ENCODE results near the gene BCAS3.

BCAS3 gene

DNA sequence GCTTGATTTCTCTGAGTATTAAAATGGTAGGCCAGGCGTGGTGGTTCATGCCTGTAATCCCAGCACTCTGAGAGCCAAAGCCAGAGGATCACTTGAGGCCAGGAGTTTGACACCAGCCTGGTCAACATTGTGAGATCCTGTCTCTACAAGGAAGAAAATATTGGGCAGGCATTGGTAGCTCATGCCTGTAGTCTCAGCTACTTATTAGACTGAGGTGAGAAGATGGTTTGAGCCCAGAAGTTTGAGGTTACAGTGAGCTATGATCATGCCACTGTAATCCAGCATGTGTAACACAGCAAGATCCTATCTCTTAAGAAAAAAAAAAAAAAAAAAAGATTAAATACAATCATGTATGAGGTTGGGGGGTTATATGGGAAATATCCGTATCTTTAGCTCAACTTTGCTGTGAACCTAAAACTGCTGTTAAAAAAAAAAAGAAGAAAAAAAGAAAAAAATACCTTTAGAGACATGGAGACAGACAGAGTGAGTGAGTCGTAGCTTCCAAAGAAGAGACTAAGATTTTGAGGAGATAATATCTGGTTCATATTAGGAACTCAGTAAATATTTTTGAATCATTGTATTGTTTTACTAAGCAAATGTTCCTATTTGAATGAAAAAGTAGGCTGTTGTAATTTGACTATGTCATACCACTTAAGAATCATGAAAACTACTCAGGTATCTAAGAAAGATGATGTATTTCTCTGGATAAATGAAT is 396.3 kb downstream of the BCAS3 start:
- DNase-seq: no peak

DNA sequence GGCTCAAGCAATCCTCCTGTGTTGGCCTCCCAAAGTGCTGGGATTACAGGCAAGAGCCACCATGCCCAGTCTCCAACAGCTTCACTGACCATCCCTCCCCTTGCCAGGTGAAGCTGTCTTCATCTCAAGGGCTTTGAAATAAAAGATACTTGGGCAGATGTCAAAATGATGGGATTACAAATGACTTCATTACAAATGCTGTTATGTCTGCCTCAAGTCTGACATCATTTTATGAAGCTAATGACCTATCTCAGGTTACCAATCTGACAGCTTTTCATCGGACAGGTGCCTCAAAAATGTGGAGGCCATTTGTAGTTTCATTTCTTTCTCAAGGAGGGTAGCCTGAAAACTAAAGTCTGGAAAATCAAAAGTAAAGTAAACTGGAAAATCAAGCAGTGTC is 398.3 kb downstream of the BCAS3 start:
- no peak for DNase-seq

DNA sequence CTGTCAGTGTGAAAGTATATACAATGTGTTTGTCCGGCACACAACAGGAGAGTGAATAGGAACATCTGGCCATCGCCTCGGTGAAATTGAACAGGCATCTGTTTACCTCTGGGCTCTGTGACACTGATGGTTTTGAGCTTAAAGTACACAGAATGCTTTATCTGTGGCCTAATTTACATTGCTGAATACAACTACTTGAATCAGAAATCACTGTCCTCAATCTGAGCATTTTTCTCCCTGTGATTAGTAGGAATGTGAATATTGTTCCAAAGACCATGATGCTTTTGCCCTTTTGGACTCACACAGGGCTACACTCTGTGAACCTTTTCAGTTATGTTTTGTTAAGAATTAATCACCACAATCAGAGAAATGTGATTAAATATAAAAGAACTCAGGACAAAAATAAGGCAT is 399.0 kb downstream of the BCAS3 start:
- no peak for DNase-seq

DNA sequence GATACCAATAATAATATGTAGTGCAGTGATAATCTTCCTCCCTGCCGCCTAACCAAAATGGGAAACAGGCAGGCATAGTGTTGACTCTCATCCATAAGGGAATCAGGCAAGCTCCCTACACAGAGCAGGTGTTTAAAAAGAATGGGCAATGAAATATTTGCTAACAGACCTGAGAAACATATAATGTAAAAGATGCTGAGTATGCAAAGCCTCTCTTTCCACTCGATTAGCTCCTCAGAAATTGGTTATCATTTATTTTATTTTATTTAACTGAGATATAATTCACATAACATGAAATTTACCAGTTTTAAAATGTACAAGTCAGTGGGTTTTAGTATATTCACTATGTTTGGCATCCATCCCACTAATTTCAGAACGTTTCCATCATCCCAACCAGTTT is 404.3 kb downstream of the BCAS3 start:
- no peak for DNase-seq

DNA sequence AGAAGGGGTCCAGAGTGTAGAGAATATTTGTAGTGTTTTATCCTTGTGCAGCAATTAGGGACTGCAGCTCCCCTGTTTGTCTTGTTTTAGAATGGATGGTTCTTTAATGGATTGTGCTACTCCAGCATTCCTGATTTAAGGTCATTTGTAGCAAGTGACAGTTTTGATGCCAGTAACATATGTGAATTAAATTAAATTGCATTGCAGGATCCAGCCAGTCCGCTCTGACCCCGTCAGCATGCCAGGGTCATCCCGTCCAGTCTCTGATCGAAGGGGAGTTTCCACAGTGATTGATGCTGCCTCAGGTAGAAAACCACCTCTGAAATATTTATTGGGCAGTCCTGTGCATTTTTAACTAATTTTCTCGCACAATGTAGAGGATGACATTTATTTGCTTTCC is 406.6 kb downstream of the BCAS3 start:
- no peak for DNase-seq

DNA sequence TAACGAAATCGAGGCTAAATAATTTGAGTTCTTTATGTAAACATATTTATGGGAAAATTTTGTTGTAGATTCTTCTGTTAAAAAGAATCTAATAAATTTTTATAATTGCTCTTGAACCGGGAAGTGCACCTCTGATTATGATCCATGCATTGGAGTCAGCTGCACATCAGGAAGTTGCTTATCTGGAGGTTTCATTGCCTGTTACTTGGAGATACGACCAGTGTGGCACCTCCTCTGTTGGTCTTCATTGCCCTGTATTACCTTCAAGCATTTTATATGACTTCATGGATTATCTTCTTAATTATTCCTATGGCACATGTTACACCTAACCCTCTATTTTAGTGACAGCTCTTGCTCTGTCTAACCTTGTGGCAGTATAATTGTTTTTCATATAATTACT is 409.4 kb downstream of the BCAS3 start:
- no peak for DNase-seq

DNA sequence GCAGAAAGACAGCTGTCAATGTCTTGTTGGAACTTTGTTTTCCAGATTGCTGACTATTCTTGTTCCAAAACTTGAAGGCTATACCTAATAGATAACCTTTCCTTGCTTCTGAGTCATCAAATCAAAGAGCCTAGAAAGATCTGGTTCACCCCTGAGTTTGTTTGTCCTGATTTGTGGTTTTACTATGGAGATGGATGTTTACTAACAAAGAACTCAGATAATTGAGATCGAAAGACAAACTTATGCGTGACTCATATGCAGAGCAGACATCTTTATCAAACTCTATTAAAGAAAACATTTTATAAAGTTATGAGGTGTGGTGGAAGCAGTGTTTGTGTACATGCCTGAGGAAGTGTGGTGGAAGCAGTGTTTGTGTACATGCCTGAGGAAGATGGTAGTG is 410.9 kb downstream of the BCAS3 start:
- DNase-seq: no peak

DNA sequence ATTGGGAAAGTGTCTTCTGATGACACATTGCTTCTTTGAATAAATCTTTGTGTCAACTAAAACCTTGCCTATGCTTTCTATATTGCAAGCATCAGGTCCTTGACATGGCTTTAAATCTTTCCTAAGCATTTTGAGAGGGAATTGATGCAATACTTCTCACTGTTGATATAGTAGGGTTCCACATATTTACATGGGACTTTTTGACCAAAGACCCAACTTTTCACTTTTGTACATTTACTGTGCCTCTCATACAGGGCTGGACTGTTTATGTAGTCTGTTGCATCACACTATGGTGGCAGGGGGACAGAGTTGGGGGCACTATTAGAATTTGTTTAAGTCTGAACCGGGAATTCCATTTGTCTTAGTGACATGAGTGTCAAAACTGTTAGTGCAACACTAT is 413.4 kb downstream of the BCAS3 start:
- DNase-seq: no peak

DNA sequence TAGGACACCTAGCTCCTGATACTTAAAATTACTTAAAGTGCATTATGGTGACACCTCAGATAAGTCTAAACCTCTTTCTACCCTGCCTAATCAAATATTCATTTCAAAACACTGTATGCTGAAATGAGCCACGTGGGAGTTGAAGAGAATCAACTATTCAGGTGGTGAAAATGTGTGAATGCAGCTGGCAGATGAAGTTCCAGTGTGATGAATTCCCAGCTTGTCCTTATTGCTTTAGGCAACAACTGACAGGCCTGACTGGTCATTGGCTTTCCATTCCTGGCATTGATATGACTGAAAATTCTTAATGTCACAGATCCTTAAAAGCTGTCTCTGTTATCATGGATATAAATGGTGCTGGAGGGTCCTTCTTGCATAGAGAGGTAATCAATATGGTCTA is 420.1 kb downstream of the BCAS3 start:
- DNase-seq: no peak

DNA sequence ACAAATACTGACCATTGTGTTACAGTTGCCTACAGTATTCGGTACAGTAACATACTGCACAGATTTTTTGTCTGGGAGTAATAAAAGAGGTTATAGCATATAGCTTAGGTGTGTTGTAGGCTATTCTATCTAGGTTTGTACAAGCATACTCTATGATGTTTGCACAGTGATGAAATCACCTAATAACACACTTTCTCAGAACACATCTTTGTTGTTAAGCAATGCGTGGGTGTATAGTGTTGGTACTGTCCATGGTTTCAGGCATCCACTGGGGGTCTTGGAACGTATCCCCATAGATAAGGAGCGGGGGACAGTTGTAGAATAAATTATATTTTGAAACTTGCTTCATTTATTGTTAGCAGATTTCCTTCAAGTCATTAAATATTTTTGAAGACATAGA is 428.7 kb downstream of the BCAS3 start:
- no peak for DNase-seq

DNA sequence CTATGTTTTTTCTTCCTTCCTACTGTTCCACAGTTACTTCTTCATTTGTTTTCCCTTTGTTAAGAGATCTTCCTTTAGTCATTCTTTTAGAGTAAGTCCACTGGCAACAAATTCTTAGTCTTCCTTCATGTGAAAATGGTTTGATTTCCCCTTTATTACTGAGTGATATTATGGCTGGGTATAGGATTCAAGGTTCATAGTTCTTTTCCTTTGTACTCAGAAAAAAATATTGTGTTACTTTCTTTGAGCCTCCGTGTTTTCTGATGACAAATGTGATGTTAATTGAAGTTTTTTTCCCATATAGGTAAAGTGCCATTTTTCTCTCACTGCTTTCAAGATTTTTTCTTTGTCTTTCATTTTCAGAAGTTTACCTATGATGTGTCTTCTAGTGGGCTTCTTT is 438.9 kb downstream of the BCAS3 start:
- no peak for DNase-seq

DNA sequence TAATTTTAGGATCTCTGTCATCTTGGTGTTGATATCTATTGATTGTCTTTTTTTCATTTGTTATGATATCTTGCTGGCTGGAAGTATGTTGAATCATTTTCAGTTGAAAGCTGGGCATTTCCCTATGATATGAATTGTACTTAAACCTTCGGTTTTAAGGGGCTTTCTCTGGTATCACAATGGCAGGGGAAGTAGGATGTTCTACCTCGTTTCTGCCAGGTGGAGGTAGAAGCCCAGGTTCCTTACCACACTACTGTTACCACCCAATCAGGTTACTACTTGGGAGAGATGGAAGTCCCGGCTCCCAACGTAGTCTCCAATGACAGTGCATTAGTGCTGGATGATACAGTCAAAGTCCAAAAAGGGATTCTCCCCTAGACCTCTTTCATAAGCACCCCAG is 440.3 kb downstream of the BCAS3 start:
- no peak for DNase-seq

DNA sequence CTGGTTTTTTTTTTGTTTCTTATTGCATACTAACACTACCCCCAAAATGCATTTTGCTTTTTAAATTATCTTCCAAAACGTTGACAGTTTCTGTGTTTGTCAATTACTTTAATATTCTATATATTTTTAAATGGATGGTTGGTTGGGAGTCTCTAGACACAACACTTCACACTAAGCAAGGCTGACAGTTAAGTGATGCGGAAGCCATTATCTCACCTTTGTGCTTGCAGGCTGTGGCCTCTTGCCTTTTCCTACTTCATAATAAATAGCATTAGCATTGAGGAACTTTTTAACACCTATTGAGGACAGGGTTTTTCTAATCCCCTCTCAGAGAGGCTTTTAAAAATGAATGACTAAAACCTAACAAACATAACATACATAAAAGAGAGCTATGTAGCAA is 441.2 kb downstream of the BCAS3 start:
- no peak for DNase-seq

DNA sequence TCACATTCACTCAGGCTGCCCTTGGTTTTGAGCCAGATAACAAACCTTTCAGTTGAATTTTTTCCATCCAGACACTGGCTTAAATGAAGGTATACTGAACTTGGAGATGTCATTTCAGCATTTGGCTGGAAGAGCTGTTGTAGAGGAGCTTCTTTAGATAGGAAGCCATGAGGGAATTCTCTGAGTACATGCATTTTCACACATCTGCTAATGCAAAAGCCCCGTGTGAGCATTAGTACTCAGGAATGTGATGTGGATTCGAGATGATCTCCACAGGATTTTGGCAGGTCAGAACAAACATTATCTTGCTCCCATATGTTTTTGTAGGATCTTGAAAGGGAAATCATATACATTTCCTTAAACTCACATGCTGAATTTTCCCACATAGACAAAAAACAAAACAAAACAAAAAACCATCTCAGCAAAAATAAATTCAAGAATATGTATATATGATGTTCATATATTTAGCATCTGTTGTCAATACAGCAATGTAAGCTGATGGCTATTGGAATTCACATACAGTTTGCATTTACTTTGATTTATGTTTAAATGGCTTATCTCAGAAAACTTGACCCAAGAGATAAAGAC is 444.8 kb downstream of the BCAS3 start:
- no peak for DNase-seq

DNA sequence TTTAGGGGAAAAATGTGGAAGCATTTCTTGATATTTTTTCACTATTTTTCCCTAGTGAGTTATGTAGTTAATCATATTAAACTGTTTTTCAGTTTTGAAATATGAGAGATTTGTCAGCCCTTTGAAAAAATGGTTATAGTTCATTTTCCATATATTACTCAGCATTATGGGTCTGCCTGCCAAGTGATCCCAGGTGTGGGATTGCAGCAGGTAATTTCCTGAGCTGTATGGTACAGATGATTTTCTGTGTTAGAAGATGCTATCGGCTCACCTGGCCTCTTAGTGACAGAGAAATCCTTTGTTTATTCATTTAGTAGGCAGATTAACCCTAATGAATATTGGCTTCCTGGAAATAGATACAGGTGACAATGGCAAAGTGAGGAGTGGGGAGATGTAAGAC is 446.9 kb downstream of the BCAS3 start:
- DNase-seq: no peak

DNA sequence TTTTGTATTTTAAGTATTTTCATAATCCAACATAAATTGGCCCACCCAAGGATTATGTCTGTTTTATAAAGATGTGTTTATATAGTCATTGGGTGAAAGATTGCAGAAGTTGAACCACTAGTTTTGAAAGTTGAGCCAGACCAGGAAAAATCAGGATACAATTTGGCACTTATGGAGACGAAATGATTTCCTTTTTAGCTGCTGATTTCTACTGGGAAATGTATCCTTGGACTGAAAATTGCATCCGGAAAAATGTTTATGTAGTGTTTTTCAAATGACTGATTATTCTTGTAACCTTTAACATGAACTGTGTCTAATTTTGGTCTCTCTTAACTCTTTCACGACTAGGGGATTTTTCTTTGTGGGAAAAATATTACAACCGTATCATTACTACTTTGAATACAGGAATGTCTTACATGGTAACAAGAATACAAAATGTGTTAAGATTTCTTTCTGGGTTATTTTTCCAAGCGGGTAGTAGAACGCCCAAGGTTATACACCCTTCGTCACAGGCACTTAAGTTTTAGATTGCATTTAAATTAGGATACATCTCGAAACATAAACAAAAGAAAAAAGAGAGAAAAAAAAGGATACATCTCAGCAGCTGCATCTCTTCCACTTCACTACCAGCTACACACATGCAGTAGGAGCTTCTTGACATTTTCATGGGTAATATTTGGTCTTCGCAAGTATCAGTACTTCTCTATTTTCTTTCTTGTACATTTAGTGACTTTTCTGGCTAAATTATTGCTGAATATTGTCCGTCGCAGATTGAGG is 449.0 kb downstream of the BCAS3 start:
- DNase-seq: no peak

DNA sequence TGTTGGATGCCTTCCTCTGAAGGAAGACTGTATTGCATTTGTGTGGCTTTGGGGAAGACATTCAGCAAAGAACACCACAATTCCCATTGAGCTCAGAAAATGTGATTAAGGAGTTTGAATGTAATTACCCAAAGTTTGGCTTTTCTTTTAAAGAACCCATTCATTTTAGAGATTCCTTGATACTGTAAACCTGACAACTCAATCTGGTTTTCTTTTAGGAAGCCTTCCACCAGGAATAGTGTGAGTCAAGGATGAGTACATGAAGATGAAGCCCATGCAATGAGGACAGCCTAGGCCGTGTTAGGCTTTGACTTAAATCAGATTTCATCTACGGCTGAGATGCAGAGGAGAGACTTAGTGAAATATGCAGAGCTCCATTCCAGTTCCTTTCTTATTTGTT is 450.3 kb downstream of the BCAS3 start:
- DNase-seq: no peak

DNA sequence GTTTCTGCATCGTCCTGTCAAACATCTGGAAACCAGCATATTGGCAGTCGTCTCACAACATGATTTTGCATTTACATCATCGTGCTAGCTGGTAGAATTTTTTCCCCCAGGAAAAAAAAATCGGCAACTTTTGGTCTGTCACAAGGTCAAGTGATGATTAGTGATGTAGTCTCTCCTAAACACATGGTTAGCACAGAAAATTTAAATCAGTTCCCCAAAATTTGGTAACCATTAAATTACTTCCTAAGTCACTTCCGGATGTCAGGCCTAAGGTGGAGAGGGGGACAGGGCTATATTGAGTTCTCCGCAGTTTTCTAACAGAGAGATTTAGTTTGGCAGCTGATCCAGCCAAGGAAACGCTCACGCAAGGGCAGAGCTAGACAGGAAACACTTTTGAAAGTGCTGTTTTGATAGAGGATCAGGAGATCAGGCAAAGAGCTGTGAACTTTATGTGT is 451.0 kb downstream of the BCAS3 start:
- no peak for DNase-seq

DNA sequence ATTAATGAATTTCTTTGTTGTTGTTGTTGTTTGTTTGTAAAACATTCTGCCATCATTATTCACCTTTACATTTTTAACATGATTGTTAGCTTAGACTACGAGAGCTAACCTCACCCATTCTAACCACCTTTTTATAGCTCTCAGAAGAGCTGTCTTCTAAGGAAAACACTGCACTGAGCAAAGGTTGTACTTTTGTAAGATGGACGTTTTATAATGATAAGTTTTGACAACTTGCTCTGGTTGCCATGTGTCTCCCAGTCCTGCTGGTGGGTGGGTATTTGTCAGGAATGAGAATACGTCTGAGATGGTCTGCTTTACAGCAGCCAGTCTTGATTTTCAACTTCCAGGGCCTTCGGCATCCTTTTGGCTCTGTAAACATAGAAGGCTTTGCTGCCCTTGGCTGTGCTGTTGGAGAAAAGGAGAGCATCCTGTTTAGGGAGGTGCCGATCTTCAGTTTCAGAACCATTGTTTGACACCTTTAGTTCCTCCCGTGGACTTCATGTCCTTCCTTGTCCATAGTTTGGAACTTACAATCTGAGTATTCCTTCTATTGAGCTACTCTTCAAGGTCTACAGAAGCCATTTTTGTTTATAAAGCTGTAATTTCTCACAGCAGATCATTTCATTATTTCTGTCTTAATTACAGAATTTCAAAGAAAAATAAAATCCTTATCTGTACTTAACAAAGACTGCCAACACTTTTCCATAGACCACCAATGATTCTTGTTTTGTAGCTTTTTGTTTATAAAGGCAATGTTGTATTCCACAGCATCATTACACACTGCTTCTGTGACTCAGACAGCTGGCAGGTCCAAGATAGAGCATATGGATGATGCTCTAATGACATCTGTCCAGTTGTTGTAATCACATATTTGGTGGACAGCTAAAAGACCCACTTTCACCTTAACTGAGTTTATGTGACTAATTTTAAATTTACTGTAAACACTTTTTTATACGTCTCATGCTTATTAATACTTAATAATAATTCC is 451.9 kb downstream of the BCAS3 start:
- no peak for DNase-seq

DNA sequence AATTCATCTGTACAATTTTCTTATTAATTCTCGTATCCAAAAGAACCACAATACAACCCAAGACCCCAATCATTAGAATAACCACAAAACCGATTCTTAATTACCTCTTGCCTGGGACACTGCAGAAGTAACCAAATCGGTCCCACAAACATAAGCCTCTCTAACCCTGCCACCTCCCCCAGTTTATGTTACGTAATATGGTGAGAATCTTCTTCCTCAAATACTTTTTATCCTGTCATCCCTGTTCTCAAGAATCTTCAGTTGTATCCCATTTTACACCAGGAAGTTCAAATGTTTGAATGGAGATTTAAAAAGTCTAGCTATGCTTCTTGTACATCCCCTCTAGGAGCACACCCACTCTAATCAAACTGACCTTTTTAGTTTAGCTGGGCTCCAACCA is 452.7 kb downstream of the BCAS3 start:
- no peak for DNase-seq

DNA sequence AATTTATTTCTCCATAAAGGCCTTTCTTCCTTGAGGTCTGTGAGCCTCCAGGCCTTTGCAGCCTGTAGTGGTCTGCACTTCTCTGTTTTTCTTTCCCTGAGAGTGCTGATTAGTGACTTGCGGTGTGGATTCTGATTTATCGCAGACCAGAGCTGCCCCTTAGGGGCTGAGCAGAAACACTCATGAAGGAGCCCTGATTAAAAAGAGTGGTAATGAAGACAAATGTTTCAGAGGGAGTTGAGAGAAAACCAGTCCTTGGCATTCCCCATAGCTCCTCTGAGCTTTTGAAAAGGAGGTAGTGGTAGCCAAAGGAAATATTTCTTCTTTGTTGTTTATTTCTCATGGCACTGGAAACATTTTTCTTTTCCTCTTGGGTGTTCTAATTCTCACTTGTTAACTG is 453.9 kb downstream of the BCAS3 start:
- DNase-seq: no peak

DNA sequence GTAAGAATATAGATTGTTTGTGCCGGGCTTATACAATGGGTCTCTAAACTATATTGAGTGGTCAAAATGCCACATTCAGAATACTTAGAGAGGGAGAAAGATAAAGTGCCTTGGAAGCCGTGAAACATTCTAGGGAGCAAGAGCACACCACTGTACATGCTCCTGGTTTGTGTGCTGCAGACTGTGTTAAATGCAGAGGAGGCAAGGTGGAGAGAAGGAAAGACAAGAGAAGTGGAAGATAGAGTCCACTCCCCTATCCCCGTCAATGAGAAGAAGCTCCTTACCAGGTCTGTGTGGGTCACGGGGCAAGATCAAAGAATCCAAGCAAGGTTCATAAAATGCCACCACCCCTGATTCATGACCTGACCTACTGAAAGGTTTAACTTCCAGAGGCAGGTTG is 454.9 kb downstream of the BCAS3 start:
- DNase-seq: no peak

DNA sequence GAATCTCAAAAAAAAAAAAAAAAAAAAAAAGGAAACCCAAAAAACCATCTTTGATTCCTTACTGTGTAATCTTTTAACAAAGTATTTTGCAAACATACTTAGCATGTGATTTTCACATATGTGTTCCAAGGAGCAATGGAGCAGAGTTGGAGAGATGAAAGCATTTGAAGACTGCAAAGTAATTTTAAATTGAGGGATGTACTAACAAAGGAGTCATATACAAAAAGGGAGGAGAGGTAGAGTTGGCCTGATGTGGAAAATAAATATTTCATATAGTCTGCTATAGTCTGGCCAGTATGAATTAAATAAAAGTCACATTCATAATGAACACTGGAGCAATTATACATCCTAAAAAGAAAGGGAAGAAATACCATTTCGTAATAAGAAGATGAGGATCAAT is 456.2 kb downstream of the BCAS3 start:
- no peak for DNase-seq

All from CD4-positive, alpha-beta T cell treated with Interleukin-15 for 1 hour (primary cell).